Stomach (tissue), 4 donors: ENCODE measurements around the gene YPEL3.

Experiments
- POLR2A ChIP-seq, 4 donors: fragments of 450-650 bp; IDR thresholded peaks; one replicate each; pipeline ENCODE4 v1.6.1; 2016; ENCODE audit warnings: antibody characterized with exemption in 4 of 4, control low read depth in 2 of 4, mild to moderate bottlenecking in 1 of 4, moderate library complexity in 1 of 4
- POLR2AphosphoS5 ChIP-seq, 3 donors: sonication (generic); formaldehyde crosslinking; IDR thresholded peaks; one replicate each; pipeline ENCODE4 v1.6.1; 2016; ENCODE audit warnings: antibody characterized with exemption in 3 of 3
- TF ChIP-seq, protein P1 (sequence below), 7 experiments: fragments of 450-650 bp in 4 of 7; fragments of 200-600 bp in 3 of 7; sonication (generic) in 3 of 7; IDR thresholded peaks; one replicate each; pipeline ENCODE4 v1.5.1; 2016 to 2019; ENCODE audit warnings: antibody characterized with exemption in 7 of 7, control low read depth in 2 of 7, mild to moderate bottlenecking in 1 of 7

DNA sequence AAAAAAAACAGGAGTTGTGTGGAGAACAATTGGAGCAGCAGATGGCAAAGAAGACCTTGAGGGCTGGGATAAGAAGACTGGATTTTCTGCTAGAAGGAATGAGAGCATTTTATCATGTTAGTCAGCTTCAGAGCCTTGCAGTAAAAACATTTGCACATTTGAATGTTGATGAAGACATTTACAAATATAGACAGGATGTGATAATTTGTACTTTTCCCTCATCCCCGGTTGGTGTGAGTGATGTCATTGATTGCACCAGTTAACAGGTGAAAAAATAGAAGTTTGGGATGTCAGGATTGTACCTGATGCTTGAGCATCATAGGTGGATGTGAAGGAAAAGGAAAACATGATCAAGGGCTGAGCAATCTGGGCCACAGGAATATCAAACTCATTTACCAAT, 49.6 kb upstream of the YPEL3 start:
- TF ChIP-seq POLR2AphosphoS5 (IDR thresholded peaks at IDR 0.05) (no peak), POLR2A (IDR thresholded peaks at IDR 0.05) (no peak)
- TF ChIP-seq, protein P1, sequence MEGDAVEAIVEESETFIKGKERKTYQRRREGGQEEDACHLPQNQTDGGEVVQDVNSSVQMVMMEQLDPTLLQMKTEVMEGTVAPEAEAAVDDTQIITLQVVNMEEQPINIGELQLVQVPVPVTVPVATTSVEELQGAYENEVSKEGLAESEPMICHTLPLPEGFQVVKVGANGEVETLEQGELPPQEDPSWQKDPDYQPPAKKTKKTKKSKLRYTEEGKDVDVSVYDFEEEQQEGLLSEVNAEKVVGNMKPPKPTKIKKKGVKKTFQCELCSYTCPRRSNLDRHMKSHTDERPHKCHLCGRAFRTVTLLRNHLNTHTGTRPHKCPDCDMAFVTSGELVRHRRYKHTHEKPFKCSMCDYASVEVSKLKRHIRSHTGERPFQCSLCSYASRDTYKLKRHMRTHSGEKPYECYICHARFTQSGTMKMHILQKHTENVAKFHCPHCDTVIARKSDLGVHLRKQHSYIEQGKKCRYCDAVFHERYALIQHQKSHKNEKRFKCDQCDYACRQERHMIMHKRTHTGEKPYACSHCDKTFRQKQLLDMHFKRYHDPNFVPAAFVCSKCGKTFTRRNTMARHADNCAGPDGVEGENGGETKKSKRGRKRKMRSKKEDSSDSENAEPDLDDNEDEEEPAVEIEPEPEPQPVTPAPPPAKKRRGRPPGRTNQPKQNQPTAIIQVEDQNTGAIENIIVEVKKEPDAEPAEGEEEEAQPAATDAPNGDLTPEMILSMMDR (IDR thresholded peaks at IDR 0.05) = no peak
